HL-60 (cell line): ENCODE results near the gene LAMB3.

Experiments
- CTCF ChIP-seq: IDR thresholded peaks from one replicate; pipeline ENCODE4 v1.5.1; 2011; ENCODE audit warnings: low read length, control low read depth, inconsistent platforms; ENCODE audit not compliant: insufficient read depth
- REST ChIP-seq: IDR thresholded peaks from 2 replicates; pipeline ENCODE4 v1.6.1; 2012; ENCODE audit warnings: low read depth; ENCODE audit not compliant: insufficient replicate concordance

DNA sequence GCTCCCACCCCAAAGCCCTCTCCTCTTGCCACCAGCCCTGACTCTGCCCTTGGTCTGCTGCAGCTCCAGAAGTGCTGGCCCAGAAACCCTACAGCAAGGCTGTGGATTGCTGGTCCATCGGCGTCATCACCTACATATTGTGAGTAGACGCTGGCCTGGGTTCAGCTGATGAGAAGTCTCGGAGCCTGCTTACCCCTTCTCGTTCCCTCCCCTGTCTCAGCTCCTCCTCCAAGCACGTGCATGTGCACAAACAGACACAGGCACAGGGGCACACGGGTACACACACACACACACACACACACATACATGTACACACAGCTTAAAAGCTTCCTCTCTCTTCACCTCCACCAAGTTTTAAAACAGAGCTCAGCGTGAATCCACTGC lies 44.4 kb downstream of the LAMB3 start:
- no peak for TF ChIP-seq REST
- TF ChIP-seq CTCF: no peak
